UCSD-AML1 (cell line): Measurements from ENCODE around the gene GNAT2.

ENCODE experiments used
- DNase-seq: peaks from one replicate; lab custom pipeline; 2025; ENCODE audit not compliant: unreplicated experiment; lab: John Stamatoyannopoulos, UW

The GNAT2 gene

DNA sequence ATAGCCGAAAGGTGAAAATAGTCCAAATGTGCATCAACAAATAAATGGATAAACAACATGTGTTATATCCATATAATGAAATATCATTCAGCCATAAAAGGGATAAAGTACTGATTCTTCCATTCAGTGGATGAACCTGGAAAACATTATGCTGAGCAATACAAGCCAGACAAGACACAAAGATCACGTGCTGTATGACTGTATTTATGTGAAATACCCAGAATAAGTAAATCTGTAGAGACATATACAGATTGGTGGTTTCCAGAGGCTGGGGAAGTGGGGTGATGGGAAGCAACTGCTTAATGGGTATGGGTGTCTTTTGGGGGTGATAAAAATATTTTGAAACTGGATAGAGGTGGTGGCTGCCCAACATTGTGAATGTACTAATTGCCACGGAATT, 23.2 kb upstream of the GNAT2 start:
- DNase-seq: no peak

DNA sequence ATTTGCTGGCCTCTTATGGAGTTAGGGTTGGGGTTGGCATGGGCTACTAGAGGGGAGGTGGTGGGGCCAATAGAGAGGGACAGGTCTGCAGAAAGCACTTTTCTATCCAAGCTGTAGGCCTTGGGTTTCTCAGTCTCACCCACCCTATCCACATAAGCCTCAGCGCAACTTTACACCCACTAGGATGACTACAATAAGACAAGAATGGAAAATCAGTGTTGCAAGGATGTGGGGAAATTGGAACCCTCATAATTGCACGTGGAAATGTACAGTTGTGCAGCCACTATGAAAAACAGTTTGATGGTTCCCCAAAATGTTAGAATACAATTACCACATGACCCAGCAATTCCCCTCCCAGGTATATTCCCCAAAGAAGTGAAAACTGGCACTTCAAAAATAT, 22.4 kb upstream of the GNAT2 start:
- DNase-seq: no peak

DNA sequence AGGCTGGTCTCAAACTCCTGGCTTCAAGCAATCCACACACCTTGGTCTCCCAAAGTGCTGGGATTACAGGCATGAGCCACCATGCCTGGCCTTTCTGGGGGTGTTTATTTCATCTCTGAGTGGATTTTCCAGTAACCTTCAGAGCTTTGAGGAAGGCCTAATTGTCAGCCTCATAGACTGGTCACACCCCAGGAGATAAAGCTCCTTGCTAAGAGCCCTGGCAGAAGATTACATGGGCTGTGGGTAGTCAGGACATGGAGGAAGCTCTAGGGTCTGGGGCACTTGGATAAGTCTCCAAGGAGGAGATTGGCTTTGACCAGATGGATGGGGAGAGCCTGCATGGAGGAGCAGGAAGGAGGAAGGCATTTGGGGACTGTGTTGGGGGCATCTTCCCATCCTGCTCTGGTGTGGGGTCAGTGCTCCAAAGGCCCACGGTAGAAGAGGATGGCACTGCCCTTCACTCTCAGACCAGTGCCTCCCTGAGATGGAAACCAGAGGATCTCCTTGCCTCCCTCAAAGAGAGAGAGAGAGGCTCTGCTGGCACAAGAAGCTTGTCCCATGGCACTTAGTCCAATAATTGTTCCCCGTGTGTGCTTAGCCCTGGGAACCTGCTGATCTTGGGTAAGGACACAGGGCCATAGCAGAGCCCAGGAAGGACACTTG, 21.8 kb upstream of the GNAT2 start:
- no peak for DNase-seq

DNA sequence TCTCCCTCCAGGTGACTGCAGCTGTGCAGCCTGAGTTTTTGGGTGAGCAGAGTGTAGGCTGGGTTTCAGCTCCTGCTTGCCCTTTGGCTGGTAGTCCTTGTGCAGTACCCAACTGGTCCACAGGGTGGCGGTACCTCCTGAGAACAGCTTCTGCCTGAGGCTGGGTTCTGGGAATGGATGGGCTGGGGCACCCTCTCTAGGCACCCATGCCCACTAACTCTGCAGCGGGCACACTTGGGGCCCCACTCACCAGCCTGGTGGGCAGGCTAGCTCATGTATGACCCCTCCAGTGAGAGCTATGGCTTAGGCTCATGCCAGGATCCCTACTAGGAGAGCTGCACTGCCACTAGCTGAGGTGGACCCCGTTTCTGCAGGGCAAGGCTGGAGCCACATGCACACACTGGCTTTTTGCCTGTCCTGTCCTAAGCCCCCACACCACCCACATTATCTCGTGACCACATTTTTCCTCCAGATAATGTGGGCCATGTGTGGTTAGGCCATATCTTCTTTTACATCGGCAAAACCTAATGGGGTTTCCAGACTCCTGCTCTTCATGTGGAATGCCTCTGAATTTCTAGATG, 21.0 kb upstream of the GNAT2 start:
- peak; percentile 83 for DNase-seq

DNA sequence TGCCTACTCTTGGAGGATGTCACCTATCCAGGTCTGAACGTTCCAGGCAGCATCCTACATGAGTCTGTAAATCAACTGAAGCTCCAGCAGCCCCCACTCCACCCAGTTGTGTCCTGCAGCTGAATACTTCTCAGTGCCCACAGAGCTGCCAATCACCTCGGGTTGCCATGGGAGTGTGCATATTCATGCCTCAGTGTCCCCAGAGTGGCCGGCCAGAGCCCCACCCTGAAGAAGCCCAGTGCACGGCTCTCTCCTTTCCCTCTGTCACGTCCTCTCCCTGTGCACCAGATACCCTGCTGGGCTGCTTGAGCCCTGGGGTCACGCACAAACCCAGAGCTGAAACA, 20.4 kb upstream of the GNAT2 start:
- DNase-seq: no peak

DNA sequence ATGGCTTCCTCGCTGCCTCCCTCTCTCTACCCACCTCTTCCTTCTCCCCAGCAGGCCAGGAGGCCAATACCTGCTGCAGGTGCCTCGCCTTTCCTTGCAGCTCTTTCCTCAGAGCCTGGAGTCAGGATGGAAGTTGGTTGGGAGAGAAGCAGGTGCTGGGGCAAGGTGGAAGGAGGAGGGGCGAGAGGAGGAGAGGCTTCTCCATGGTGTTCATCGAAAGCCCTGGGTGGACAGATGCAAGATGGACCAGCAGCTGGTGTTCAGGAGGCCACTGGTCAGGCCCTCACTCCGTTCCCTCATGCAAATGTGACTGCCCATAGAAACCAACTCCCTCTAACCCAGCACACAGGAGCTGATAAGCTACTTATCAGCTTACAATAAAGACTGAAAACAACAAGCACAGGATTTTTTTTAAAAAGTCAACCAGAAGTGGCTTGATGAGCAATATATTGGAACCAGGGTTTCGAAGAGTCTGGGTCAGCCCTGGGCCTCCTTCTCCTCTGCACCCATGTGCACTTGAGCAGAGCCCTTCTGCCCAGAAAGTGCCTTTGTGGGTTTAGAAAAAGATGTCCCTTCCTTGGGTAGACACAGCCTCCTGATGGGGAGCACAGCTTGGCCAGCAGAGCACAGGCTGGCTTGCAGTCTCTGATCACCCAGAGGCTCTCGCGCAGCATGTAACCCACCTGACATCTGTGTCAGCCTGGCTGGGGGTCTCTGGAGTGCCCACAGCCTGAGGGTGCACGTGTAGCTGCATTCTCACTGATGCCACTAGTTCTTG, 19.8 kb upstream of the GNAT2 start:
- DNase-seq: no peak

DNA sequence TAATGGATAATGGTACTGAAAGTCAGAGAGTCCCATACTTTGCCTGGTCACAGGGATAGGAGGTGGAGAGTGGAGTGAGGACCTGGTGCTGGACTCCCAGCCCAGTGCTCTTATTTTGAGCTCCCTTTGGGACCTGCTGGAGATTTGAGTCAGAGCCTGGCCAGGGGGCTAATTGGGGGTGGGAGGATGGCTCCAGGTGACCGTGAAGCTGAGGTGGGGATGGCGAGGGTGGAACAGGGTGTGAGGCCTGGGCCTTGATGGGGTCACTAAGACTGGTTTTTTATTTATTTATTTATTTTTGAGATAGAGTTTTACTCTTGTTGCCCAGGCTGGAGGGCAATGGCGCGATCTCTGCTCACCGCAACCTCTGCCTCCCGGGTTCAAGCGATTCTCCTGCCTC, 18.0 kb upstream of the GNAT2 start:
- DNase-seq: no peak

DNA sequence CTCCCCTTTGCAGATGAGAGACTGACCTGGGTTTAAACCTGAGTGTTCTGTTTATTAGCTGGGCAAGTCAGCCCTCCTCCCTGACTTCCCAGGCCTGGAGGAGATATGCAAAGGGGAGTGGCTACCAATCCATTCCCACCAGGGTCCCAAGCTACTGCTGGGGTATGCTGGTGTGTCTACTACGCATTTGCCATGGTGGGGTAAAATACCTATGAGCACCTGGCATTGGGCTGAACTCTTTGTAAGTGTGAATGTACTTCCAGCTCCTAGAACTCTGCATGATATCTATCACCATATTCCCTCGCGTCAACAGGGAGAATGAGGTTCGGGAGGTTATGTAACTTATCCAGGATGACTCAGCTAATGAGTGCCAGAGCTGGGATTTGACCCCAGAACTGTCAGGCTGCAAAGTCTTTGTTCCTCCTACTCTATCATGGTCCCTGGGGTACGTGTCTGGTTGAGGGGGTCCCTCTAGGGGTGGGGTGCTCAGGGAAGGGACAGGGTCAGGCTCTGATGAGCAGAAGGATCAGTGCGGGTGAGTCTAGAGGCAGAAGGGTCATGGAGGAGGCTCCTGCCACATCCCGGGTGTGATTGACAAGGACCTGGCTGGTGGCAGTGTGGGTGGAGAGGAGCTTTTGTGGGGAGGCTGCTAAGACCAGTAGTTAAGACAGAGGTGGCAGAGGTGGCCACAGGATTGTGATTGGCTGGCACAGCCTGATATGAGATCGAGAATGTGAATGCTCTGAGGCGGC, 17.0 kb upstream of the GNAT2 start:
- no peak for DNase-seq

DNA sequence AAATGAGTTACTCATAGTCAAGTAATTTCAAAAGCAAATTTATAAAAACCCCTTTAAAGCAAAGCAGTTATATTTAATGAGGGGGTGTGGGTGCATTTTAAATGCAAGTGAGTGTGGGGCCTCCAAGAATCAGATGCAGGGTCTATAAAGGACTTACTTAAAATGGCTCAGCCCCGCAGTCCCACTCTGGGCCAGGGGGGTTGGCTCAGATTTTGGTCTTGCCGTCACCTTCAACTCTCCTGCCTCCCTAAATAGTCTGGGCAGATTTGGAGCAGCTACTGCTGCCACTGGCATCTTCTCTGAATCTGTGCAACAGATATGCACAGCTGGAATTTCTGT, 16.4 kb upstream of the GNAT2 start:
- DNase-seq: no peak

DNA sequence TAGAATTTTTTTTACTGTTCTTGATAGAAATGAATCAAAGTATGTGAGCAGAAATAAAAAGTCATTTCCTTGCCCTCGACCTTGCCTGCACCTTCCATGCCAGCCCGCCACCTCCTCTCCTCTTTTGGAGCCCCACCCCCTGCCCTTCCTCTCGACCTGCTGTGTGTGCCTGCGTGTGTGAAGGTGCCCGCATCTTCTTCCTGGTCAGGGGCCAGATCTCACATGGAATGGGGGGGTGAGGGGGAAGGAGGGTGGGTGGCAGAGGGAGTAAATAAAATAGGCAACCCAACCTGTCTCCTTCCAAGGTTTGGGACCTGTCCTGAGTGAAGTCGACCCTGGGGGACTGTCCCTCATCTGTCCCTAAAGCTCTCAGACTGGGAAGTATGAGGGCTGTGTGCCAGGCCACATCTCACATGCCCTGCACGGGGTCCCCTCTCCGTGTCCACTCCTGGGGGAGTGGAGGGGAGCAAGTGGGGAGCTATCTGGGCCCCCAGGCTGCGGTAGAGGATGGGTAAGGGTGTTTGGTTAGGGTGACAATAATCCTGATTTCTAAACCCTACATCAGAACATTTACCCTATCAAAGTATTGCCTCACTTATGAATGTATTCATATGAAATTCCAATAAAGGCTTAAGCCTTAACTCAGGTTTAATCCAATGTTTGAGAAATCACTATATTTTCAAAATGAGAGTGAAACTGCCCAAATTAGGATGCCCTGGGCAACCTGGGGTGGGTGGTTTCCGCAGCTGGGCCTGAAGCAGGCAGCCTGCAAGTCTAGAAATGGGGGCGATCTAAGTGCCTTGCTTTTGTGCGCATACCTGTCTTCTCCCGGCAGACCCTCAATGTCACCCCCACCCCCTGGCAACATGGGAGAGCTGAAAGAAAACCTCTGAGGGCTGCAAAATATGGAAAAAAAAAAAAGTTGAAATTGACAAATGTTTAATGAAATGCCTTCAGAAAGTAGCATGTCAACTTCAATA, 15.6 kb upstream of the GNAT2 start:
- no peak for DNase-seq

DNA sequence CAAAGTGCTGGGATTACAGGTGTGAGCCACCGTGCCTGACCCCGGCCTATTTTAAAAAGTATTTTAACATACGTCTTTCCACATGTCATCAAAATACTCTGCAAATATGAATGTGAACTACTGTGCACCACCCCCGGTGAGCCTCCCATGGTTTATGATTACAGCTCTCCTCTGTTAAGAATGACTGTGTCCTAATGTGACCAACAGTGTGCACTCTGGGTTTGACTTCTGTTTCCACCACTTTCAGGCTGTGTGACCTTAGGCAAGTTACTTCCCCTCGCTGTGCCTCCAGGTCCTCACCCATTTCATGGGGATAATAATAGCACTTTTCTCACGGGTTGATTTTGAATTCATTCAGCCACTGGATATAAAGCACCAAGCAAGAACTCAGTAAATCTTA, 14.9 kb upstream of the GNAT2 start:
- no peak for DNase-seq

DNA sequence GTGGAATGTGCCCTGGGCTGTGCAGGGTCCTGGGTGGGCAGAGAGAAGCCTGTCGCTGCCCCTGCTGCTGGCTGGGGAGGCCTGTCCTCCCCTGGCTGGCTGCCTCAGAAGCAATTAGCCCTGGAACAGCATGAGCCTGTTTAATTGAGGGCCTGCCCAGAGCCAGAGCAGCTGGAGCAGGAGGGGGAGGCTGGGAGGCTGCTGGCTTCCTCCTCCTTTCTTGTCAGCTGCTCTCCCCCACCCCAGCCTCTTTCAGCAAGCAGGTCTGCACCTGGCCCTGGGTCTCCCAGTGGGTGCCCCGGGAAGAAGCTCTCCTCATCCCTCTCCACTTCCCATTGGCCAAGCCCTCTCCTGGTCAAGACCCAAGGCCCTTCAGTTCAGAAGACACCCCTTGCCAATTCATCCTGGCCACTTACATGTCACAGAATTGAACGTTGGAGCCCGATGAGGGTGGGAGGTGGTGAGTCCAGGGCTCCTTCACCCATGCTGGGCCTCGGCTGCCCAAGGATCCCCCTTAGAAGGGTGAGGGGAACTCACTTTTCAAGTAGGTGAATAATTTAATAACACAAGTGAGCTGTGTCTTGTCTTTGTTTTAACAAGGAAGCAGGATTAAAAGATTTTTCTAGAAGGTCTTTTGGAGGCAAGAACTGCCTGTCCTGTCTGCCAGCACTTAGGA, 13.4 kb upstream of the GNAT2 start:
- DNase-seq: no peak

DNA sequence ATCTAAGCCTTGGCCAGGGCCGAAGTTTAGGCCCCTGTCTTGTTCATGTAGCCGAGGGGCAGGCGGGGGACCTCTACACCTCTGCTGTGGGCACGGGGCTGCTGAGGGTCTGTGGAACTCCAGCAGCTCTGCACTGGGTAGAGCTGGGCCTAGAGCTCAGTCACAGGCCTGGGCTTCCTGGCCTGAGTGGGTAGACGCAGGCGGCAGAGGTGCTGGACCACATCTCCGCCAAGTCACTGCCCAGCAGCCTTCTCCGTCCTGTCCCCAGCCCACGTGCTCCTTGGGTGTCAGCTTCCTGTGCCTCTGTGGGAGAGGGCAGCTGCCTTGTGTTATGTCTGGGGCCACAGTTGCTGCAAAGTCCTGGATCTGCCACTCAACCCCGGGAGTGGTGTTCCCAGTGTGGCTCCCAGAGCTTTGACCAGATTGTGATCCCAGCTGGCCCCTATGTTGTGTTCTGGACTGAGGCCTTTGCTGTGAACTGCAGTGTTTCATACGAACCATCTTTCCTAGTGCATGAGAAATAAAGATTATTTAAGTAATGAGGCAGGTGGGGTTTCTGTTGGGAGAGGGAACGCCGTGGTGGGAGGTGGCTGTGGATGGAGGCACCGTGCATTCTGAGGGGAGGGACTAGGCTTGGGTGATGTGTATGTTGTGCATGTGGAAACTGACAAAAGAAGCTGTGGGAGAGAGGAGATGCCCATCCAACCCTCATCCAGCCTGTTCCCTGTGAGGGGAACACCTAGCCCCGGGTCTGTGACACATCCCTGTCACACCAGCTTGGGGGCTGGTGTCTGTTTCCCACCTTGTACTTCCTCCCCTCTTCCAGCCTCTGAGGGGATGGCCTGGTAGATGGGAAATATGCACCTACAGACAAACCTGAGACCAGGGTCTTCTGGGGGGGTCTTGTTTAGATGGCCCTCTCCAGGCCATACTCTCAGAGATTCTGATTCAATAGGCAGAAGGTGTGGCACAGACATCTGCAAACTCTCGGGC, 12.4 kb upstream of the GNAT2 start:
- no peak for DNase-seq

DNA sequence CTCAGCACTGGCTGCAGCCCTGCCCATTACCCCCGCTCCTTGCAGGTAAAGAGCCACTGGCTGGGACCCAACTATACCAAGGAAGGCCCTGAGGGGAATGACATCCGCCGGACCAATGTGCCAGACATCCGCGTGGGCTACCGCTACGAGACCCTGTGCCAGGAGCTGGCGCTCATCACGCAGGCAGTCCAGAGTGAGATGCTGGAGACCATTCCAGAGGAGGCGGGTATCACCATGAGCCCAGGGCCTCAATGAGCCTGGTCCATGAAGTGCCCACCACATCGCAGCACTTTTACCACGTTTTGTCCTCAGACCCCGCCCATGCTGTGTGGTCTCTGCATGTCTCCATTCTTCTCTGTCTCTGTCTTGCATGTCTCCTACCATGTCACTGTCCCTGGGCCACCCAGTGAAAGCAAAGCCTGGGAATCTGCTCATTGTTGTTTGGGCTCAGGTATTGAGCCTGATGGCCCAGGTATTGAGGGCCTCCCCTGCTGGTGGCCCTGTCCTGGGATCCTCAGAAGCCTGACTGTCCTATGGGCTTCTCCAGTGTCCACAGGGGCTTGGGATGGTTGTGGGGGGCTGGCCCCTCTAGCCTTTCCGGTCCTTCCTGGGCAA, 11.6 kb upstream of the GNAT2 start:
- no peak for DNase-seq

DNA sequence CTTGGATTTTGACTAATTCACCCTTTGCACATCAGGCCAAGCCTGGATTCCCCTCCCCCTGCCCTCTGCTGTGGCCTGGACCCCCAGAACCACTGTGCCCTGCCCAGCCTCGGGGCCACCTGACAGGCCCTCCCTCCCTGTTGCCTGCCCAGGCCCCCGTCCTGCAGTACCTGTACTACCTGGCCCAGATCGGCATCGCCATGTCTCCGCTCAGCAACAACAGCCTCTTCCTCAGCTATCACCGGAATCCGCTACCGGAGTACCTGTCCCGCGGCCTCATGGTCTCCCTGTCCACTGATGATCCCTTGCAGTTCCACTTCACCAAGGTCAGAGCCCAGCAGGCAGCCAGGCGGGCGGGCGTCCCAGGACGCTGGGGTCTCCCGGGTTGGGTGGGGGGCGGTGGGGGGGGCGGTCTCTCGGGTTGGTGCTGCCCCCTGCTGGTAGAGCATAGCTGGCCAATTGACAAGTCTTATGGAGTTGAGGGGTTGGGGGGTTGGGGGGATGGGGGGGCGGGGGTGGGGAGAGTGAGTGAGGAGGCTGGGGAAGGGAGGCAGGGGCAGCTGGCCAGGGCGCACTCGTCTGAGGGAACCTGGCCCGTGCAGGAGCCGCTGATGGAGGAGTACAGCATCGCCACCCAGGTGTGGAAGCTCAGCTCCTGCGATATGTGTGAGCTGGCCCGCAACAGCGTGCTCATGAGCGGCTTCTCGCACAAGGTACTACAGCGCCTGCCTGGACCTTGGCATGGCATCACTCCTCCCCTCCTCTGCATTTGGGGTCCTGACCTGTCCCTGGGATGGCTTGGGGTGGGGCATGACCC, 10.9 kb upstream of the GNAT2 start:
- DNase-seq: no peak

DNA sequence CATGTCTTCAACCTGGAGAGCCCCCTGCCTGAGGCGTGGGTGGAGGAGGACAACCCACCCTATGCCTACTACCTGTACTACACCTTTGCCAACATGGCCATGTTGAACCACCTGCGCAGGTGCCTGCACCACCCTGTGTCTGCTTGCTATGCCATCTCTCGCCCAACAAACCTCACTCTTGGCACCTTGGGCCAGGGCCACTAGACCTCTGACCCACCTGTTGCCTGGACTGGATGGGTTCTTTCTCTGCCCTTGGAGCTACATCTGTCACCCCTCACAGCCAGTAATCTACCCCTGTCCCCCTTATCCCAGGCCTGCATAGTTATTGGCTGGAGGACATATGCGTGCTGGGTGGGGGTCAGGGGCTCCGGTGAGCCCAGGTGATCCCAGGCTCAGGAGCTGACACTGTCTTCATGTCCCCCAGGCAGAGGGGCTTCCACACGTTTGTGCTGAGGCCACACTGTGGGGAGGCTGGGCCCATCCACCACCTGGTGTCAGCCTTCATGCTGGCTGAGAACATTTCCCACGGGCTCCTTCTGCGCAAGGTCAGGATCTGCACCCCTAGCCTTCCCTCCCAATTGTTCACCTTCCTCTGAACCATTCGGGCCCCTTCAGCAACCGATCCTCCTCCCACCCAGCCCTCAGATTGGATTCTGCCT, 10.1 kb upstream of the GNAT2 start:
- no peak for DNase-seq
